GM12875 (cell line): Measurements from ENCODE around the gene PIGZ.

Experiments used
- H3K4me3 ChIP-seq: one replicate; pipeline ENCODE4 v1.5.1; 2011; ENCODE audit warnings: low read depth, low read length, control low read depth
- TF ChIP-seq, protein P1 (sequence below): IDR thresholded peaks from 2 replicates; pipeline ENCODE4 v1.5.1; 2011; ENCODE audit warnings: low read depth, mild to moderate bottlenecking, control low read depth, inconsistent platforms, low read length, moderate library complexity, borderline replicate concordance; ENCODE audit not compliant: insufficient read depth

The PIGZ gene

GRCh38 chr3:196987022-196987421 lies 18.4 kb upstream of the PIGZ start:
- H3K4me3 ChIP-seq, result no peak overlapping the region
- TF ChIP-seq, protein P1, sequence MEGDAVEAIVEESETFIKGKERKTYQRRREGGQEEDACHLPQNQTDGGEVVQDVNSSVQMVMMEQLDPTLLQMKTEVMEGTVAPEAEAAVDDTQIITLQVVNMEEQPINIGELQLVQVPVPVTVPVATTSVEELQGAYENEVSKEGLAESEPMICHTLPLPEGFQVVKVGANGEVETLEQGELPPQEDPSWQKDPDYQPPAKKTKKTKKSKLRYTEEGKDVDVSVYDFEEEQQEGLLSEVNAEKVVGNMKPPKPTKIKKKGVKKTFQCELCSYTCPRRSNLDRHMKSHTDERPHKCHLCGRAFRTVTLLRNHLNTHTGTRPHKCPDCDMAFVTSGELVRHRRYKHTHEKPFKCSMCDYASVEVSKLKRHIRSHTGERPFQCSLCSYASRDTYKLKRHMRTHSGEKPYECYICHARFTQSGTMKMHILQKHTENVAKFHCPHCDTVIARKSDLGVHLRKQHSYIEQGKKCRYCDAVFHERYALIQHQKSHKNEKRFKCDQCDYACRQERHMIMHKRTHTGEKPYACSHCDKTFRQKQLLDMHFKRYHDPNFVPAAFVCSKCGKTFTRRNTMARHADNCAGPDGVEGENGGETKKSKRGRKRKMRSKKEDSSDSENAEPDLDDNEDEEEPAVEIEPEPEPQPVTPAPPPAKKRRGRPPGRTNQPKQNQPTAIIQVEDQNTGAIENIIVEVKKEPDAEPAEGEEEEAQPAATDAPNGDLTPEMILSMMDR, result no peak

GRCh38 chr3:196985954-196986885 lies 17.6 kb upstream of the PIGZ start:
- no peak overlapping the region for H3K4me3 ChIP-seq
- TF ChIP-seq, protein P1, result no peak

DNA sequence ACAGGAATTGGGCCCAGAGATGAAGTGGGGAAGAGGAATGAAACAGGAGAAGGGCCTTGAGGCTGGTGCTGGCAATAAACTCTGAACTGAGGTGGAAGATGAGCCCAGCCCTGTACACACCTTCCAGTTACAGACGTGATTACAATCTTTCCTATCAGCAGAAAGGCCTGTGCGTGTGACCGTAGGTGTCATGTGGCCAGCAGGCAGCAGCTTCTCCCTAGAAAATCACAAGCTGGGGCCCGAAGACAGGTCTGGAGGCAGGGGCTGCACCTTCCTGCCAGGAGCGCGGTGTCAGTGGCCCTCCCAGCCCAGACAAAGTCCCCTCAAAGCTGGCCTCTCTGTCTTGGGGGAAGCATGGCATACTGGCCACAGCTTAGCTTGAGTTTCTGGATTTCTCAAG lies 16.7 kb upstream of the PIGZ start:
- TF ChIP-seq, protein P1, result no peak
- H3K4me3 ChIP-seq, result no peak overlapping the region

- H3K4me3 ChIP-seq, result no peak overlapping the region
- TF ChIP-seq, protein P1, result no peak
Observed at GRCh38 chr3:196983186-196983585, 14.6 kb upstream of the PIGZ start.

GRCh38 chr3:196981657-196982056 lies 13.0 kb upstream of the PIGZ start:
- no peak overlapping the region for H3K4me3 ChIP-seq
- TF ChIP-seq, protein P1, result no peak

DNA sequence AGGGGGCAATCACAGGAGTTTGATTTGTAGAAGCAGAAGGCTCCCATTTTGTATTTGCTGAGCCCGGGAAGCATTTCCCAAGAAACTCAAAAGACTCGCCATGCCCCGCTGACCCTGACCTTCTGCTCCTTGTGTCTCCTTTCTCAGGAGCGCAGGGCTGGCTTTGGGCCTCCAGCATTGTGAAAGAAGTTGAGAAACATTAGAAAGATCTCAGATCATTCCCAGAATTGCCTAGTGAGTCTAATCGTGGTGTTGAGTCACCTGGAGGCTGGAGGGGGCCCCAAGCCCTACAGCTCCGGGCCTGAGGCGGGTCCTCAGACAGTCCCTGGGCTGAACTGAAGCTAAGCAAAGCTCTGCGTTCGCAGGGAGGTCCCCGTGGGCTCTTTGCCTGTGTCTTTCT lies 10.9 kb upstream of the PIGZ start:
- TF ChIP-seq, protein P1, result no peak
- H3K4me3 ChIP-seq, result no peak overlapping the region

DNA sequence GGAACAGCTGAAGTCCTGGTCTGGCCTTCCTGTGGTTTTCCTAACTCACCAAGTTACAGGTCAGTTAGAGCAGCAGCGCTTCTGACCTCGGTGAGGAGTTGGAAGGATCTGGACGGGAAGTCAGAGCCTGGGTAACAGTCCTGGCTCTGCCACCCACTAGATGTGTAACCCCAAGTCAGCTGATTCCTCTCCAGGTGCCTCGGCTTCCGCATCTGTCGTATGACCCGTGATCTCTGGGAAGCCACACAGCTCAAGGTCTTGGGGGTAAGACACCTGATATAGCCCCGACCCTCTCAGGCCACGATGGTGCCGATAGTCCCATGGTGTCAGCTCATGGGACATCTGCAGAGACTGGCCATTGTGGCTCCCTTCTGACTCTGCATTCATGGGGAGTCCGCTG lies 8.3 kb upstream of the PIGZ start:
- no peak overlapping the region for H3K4me3 ChIP-seq
- TF ChIP-seq, protein P1, result no peak
